H1 (cell line): ENCODE data around the gene DUSP10. TPM values are rescaled to one million over a fixed set of nuclear protein-coding genes. Genes with fewer than 3 reads are reported as not detected.

Source experiments
- EP300 ChIP-seq, 2 experiments: IDR thresholded peaks; 1 replicate in 1 of 2; 2 replicates in 1 of 2; pipeline ENCODE4 v1.6.1; 2011 to 2012; ENCODE audit warnings: low read depth in 2 of 2, low read length in 2 of 2, mild to moderate bottlenecking in 2 of 2, borderline replicate concordance in 1 of 2, inconsistent platforms in 1 of 2, moderate library complexity in 1 of 2
- HDAC6 ChIP-seq: IDR thresholded peaks from one replicate; pipeline ENCODE4 v1.7.1; 2012; ENCODE audit warnings: low read depth, mild to moderate bottlenecking, inconsistent platforms, low read length, moderate library complexity
- polyA plus RNA-seq, 7 experiments: library from polyadenylated mRNA; depleted of rRNA in 3 of 7; stranded (reverse) in 5 of 7; unstranded in 2 of 7; fragments of >200 nt in 5 of 7; fragments of 200-250 nt in 2 of 7; gene quantifications; 1 replicate in 5 of 7; 2 replicates in 1 of 7; 4 replicates in 1 of 7; pipeline versions ENCODE4 v1.2.1 to v1.2.3, GENCODE V29; 2011 to 2013; ENCODE audit warnings: missing spikeins in 2 of 7, mixed read lengths in 2 of 7
- total RNA-seq: library from RNA; stranded (reverse); fragmentation: NEBNext Ultra II Directional; extraction: Animal tissue kit (Norgen Biotek cat#: 25700); gene quantifications from 2 replicates; pipeline ENCODE4 v1.2.1, GENCODE V29; 2021

DUSP10 gene
- total and polyA plus RNA-seq, 2 of the 8 experiments (the other 6 are each of a cell fraction or from before 2014, with no cell fraction given) = 1.2 TPM

- TF ChIP-seq HDAC6 (no peak), EP300 (IDR thresholded peaks at IDR 0.05; ENCODE audit: borderline replicate concordance in 1 of 2, low read depth in 2 of 2, low read length in 2 of 2) (no peak)
Observed at GRCh38 chr1:221690858-221691257, 51.0 kb downstream of the DUSP10 start (continued).
